HL-60 (cell line): ENCODE measurements around the gene ZNF764.

Experiments used
- POLR2AphosphoS5 ChIP-seq: IDR thresholded peaks from 2 replicates; pipeline ENCODE4 v1.6.1; 2012; ENCODE audit warnings: low read depth
- TF ChIP-seq, protein P1 (sequence below): IDR thresholded peaks from one replicate; pipeline ENCODE4 v1.5.1; 2011; ENCODE audit warnings: low read length, control low read depth, inconsistent platforms; ENCODE audit not compliant: insufficient read depth
- TF ChIP-seq, protein P2 (sequence below): IDR thresholded peaks from 2 replicates; pipeline ENCODE4 v1.6.1; 2012; ENCODE audit warnings: low read depth; ENCODE audit not compliant: insufficient replicate concordance

DNA sequence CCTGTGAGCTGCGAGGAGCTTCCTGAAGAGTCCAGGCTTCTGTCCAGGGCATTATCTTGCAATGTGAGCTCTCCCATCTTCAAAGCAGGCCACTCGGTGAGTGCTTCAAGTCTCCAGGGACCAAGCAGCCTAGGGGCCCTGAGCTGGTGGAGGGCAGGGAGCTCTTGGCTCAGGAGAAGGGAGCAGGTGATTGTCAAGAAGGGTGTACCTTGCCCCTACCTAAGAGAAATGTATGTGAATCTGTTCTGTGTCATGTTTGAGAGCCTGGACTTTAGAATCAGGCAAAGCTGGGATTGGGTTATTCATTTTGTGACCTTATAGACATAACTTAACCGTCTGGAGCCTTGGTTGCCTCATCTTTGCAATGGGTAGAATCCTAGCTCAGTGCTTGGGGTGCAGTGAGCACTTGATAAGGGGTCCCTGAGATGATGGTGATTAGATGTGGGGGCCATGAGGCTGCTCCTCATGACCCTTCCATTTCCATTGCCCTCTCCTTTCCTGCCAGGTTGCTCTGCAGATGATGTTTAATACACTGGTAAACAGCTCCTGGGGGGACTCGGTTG, 47.7 kb downstream of the ZNF764 start:
- TF ChIP-seq, protein P1, sequence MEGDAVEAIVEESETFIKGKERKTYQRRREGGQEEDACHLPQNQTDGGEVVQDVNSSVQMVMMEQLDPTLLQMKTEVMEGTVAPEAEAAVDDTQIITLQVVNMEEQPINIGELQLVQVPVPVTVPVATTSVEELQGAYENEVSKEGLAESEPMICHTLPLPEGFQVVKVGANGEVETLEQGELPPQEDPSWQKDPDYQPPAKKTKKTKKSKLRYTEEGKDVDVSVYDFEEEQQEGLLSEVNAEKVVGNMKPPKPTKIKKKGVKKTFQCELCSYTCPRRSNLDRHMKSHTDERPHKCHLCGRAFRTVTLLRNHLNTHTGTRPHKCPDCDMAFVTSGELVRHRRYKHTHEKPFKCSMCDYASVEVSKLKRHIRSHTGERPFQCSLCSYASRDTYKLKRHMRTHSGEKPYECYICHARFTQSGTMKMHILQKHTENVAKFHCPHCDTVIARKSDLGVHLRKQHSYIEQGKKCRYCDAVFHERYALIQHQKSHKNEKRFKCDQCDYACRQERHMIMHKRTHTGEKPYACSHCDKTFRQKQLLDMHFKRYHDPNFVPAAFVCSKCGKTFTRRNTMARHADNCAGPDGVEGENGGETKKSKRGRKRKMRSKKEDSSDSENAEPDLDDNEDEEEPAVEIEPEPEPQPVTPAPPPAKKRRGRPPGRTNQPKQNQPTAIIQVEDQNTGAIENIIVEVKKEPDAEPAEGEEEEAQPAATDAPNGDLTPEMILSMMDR: no peak
- TF ChIP-seq, protein P2, sequence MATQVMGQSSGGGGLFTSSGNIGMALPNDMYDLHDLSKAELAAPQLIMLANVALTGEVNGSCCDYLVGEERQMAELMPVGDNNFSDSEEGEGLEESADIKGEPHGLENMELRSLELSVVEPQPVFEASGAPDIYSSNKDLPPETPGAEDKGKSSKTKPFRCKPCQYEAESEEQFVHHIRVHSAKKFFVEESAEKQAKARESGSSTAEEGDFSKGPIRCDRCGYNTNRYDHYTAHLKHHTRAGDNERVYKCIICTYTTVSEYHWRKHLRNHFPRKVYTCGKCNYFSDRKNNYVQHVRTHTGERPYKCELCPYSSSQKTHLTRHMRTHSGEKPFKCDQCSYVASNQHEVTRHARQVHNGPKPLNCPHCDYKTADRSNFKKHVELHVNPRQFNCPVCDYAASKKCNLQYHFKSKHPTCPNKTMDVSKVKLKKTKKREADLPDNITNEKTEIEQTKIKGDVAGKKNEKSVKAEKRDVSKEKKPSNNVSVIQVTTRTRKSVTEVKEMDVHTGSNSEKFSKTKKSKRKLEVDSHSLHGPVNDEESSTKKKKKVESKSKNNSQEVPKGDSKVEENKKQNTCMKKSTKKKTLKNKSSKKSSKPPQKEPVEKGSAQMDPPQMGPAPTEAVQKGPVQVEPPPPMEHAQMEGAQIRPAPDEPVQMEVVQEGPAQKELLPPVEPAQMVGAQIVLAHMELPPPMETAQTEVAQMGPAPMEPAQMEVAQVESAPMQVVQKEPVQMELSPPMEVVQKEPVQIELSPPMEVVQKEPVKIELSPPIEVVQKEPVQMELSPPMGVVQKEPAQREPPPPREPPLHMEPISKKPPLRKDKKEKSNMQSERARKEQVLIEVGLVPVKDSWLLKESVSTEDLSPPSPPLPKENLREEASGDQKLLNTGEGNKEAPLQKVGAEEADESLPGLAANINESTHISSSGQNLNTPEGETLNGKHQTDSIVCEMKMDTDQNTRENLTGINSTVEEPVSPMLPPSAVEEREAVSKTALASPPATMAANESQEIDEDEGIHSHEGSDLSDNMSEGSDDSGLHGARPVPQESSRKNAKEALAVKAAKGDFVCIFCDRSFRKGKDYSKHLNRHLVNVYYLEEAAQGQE: no peak
- TF ChIP-seq POLR2AphosphoS5: no peak
